Parathyroid adenoma (tissue), 2 donors: ENCODE measurements around the gene NDRG3.

Experiments used
- H2AFZ ChIP-seq: fragments of 300-600 bp; sonication (generic); one replicate; pipeline ENCODE4 v1.7.0; 2017; ENCODE audit warnings: antibody characterized with exemption, mild to moderate bottlenecking
- H3K27ac ChIP-seq: fragments of 300-600 bp; sonication (generic); one replicate; pipeline ENCODE4 v1.7.0; 2017
- H3K27me3 ChIP-seq: fragments of 300-600 bp; sonication (generic); one replicate; pipeline ENCODE4 v1.7.0; 2017; ENCODE audit warnings: low read length; ENCODE audit not compliant: control insufficient read depth, insufficient read depth
- H3K36me3 ChIP-seq: fragments of 300-600 bp; sonication (generic); one replicate; pipeline ENCODE4 v1.7.0; 2017; ENCODE audit warnings: low read length; ENCODE audit not compliant: control insufficient read depth, insufficient read depth
- H3K4me1 ChIP-seq: fragments of 300-600 bp; sonication (generic); one replicate; pipeline ENCODE4 v1.7.0; 2017; ENCODE audit warnings: control low read depth
- H3K4me2 ChIP-seq: fragments of 300-600 bp; sonication (generic); one replicate; pipeline ENCODE4 v1.7.0; 2017; ENCODE audit warnings: low read length
- H3K4me3 ChIP-seq: fragments of 300-600 bp; sonication (generic); one replicate; pipeline ENCODE4 v1.7.0; 2017; ENCODE audit warnings: low read depth, low read length
- H3K79me2 ChIP-seq: fragments of 300-600 bp; sonication (generic); one replicate; pipeline ENCODE4 v1.7.0; 2017; ENCODE audit warnings: control low read depth
- H3K9ac ChIP-seq: fragments of 300-600 bp; sonication (generic); one replicate; pipeline ENCODE4 v1.7.0; 2017; ENCODE audit warnings: mild to moderate bottlenecking
- H3K9me3 ChIP-seq: fragments of 300-600 bp; sonication (generic); one replicate; pipeline ENCODE4 v1.7.0; 2017; ENCODE audit warnings: low read length; ENCODE audit not compliant: control insufficient read depth
- CTCF ChIP-seq: fragments of 300-600 bp; sonication (generic); IDR thresholded peaks from one replicate; pipeline ENCODE4 v1.7.0; 2017; ENCODE audit warnings: antibody characterized with exemption, mild to moderate bottlenecking
- donor health status: primary hyperparathyroidism.

Gene NDRG3

DNA sequence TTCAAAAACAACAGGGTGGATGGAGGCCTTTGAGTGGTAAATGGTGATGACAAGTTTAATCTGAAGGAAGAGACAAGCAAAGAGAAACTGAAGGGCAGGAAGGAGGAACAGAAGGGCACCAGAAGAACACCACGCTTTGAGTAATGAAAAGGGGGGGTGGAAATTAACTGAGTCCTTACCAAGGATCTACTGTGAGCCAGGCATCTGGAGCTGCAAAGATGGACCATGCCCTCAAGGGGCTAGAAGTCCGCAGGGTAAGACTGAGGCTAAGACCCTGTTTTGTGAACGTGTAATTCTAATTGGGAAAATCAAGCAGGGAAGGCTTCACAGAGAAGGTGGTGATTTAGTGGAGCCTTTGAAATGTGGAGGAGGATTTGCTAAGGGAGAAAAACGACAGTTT, 1.6 kb downstream of the NDRG3 start:
- Histone ChIP-seq H3K4me3 (no peak overlapping the region), H3K36me3 (no peaks in the 10 kb centered on the region), H3K9ac (no peak overlapping the region), H3K4me2 (no peak overlapping the region), H3K79me2 (peaks cover 8% of the 10 kb centered on the region), H3K27ac (no peak overlapping the region), H2AFZ (no peak overlapping the region), H3K9me3 (no peaks in the 10 kb centered on the region), H3K27me3 (no peaks in the 10 kb centered on the region), H3K4me1 (peaks cover 4% of the 10 kb centered on the region)
- no peak for TF ChIP-seq CTCF

DNA sequence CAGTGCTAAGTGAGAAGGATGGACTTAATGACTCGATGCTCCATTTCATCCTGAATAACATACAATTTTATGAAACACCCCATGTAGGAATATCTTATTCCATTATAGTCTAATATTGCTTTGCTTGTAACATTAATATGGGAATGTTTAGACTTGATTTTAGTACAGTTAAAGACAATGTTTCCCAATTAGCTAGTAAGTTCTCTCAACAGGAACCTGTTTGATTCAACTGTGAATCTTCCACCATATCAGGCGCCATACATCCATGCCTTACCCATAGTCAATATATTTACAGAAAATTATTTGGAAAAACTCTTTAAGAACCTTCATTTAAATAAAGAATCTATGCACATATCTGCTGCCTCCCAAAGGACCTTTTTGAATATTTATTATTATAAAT, 3.3 kb downstream of the NDRG3 start:
- no peak overlapping the region for H3K27ac ChIP-seq
- H3K79me2 ChIP-seq = peaks cover 12% of the 10 kb centered on the region
- no peak overlapping the region for H3K4me2 ChIP-seq
- no peaks in the 10 kb centered on the region for H3K27me3 ChIP-seq
- TF ChIP-seq CTCF = no peak
- H3K4me1 ChIP-seq = peaks cover 4% of the 10 kb centered on the region
- H2AFZ ChIP-seq = no peak overlapping the region
- no peak overlapping the region for H3K9ac ChIP-seq
- no peak overlapping the region for H3K4me3 ChIP-seq
- H3K9me3 ChIP-seq = no peaks in the 10 kb centered on the region
- no peaks in the 10 kb centered on the region for H3K36me3 ChIP-seq

- TF ChIP-seq CTCF = no peak
- Histone ChIP-seq H3K9ac (no peak overlapping the region), H3K4me1 (peaks cover 4% of the 10 kb centered on the region)
Measured at GRCh38 chr20:36741072-36741471, 4.8 kb downstream of the NDRG3 start.

GRCh38 chr20:36737183-36737499, 8.7 kb downstream of the NDRG3 start:
- Histone ChIP-seq H2AFZ (no peak overlapping the region), H3K4me2 (no peak overlapping the region), H3K4me3 (no peak overlapping the region), H3K9me3 (no peaks in the 10 kb centered on the region), H3K4me1 (no peaks in the 10 kb centered on the region), H3K27me3 (no peaks in the 10 kb centered on the region), H3K36me3 (no peaks in the 10 kb centered on the region), H3K9ac (no peak overlapping the region), H3K27ac (no peak overlapping the region), H3K79me2 (peaks cover 14% of the 10 kb centered on the region)
- no peak for TF ChIP-seq CTCF

More at GRCh38 chr20:36741072-36741471, 4.8 kb downstream of the NDRG3 start:
- no peaks in the 10 kb centered on the region for H3K9me3 ChIP-seq
- H2AFZ ChIP-seq = no peak overlapping the region
- H3K36me3 ChIP-seq = no peaks in the 10 kb centered on the region
- peaks cover 12% of the 10 kb centered on the region for H3K79me2 ChIP-seq
- H3K27ac ChIP-seq = no peak overlapping the region
- H3K4me2 ChIP-seq = no peak overlapping the region
- H3K4me3 ChIP-seq = no peak overlapping the region
- no peaks in the 10 kb centered on the region for H3K27me3 ChIP-seq

DNA sequence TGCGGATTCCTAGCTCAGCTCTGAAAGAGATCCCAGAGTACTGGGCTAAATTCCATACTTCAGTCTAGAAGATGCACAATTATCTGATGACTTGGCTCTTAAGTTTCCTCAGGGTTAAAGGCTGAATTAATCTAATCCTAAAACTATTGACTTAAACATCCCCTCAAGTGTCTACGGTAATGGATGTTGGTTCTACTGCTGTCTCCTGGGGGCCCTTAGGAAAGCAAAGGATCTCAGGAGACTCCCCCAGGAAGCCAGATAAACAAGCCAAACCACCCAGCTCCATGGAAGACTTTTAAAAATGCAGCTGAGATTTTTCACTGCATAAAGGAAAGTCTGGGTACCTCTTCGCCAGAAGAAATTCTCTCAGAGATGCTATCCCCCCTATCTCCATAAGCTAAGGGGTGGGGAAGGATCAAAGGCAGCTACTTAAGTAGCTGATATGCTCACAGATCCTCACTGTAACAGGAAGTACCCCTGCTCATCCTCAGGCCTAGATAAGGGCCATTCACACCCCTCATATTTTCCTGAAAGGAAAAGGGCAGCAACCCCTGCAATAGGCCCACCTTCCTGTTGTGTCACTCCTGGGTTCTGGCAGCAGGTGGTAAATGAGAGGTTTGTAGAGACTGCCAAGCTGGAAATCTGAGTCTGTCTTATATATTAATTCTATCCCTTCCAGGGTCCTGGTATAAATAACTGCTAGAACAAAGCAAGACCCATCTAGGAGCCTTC, 9.3 kb downstream of the NDRG3 start:
- Histone ChIP-seq H3K9ac (no peak overlapping the region), H3K27ac (no peak overlapping the region)

More for the DNA sequence above, 9.3 kb downstream of the NDRG3 start:
- H3K4me3 ChIP-seq = no peak overlapping the region
- no peaks in the 10 kb centered on the region for H3K27me3 ChIP-seq
- no peak overlapping the region for H3K4me2 ChIP-seq
- H3K4me1 ChIP-seq = no peaks in the 10 kb centered on the region
- no peaks in the 10 kb centered on the region for H3K36me3 ChIP-seq
- no peak for TF ChIP-seq CTCF
- H3K79me2 ChIP-seq = peaks cover 14% of the 10 kb centered on the region
- H3K9me3 ChIP-seq = no peaks in the 10 kb centered on the region
- H2AFZ ChIP-seq = no peak overlapping the region
